Measurements from ENCODE around the gene S100A2.
A peak's percentile ranks its signal among the peaks of the same experiment; 100 is the strongest.
"Not testable (repeated sequence)": the region's sequence is repeated elsewhere in the genome, so short reads cannot be mapped to it uniquely, and the experiment has no call there.

The S100A2 gene

DNA sequence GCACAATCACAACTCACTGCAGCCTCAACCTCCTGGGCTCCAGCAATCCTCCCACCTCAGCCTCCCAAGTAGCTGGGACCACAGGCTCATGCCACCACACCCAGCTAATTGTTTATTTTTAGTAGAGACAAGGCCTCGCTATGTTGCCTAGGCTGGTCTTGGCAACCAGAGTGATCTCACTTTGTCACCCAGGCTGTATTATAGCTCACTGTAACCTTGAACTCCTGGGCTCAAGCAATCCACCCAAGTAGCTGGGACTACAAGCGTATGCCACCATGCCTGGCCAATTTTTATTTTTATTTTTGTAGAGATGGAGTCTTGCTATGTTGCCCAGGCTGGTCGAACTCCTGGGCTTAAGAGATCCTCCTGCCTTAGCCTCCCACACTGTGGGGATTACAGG lies 3.6 kb downstream of the S100A2 start:
- not testable (repeated sequence) for DNase-seq

DNA sequence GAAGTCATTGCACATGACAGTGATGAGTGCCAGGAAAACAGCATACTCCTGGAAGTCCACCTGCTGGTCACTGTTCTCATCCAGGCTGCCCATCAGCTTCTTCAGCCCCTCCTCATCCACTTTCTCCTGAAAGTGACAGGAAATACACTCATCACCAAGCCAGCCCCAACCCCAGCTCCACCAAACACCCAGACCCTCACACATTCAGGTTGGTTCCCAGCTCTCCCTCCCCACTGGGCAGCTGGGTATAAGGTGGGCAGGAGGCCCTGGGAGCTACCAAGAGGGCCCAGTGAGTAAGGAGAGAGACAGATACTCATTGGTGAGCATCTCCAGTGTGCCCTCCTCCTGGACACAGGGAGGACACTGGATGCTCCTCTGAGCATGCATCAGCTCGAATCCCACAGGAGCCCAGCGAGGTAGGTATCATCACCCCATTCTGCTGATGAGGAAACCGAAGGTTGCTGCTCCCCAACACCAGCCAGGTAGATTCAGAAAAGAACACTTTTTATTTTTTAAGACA lies 4.1 kb downstream of the S100A2 start:
- DNase-seq = no peak

DNA sequence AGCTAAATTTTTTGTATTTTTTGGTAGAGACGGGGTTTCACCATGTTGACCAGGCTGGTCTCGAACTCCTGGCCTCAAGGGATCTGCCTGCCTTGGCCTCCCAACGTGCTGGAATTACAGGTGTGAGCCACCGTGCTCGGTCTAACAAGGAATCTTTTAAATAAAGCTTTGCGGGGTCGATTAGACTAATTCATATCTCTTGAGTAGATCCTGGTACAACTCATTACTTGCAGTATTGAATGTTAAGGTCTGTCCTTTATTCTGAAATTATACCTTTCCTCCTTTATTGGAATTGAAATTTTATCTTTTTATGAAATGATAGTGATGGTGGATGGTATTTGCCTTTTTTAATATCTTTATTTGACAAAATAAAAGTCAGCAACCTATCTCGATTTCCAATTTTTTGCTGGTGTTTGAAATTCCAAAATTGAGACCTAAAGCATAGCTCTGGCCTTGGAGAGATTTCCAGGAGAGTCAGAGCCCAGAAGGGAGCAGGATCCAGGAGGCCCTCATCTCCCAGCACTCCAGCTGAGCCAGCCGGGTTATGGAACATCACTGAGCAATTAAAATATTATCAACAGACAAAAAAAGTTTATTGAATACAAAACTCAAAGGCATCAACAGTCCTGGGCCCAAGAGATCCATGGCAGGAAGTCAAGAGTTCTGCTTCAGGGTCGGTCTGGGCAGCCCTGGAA lies 4.7 kb downstream of the S100A2 start:
- DNase-seq = no peak

DNA sequence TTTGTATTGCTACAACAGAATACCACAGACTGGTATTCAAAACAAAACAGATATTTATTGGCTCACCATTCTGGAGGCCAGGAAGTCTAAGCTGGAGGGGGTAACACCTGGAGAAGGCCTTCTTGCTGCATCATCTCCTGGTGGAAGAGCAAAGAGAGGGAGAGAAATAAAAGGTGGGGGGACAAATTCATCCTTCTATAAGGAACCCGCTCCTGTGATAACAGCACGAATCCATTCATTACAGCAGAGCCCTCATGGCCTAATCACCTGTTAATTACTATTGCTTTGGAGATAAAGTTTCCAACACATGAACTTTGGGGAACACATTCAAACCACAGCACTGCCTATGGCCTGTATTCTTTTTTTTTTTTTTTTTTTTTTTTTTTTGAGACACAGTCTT lies 5.4 kb downstream of the S100A2 start:
- DNase-seq = no peak

DNA sequence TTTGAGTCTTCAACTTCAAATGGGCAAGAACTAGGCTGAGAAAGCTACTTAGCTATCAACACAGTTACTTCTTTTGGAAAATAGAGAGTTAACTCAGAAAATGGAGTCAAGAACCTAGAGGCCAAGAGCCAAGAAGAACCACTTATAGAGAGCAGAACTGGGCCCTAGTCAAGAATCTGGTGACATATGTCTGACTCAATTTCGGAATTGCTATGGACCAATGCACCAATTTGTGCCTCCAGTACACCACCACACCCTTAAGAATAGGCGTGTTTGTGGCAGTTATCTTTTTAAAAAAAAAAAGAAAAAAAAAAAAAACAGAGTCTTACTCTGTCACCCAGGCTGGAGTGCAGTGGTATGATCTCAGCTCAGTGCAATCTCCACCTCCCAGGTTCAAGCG lies 7.8 kb downstream of the S100A2 start:
- DNase-seq = no peak

DNA sequence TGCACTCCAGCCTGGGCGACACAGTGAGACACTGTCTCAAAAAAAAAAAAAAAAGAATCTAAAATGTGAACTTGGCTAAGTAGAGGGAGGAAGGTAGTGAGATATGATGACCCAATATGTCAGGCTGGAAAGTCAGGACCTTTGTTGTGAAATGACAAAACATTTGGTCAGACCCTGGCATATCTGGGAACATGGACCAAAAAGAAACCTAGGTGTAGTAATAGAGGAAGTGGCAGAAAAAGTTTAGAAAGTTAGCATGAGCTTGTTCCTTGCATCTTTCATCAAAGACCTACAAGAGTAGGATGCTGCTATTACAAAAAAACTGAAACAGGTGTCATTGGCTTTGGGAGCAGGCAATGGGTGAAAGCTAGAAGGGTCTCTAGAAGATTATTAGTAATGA lies 9.3 kb downstream of the S100A2 start:
- no peak for DNase-seq

DNA sequence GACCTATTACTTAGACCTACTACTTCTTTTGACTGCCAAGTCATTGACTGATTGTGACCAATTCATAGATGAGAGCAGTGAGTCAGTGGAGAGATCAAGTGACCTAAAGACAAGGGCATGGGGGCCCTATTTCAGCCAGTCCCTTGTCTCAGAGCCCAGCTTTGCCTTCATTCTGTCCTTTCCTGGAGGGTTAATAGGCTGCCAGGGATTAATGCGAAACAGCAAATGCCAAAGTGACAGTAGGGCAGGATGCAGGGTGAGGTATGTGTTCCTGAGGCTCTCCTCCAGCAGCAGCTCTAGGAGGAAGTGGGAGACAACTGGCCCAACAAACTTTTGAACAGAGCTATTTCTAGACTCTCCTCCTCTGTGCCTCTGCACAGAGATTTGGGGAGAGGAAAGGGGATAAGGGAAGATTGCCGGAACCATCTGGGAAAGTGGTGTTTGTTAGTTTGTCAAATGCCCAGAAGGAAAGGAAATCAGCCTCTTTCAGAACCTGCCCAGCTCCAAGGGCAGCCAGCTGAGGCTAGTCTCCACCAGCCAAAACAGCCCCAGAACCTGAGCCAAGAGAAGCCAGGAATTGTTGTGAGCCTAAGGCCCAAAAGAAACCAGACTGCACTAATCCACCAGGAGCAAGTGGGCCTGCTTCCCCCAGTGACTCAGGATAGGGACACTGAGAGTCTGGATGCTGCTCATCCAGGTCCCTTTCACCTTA lies 11.7 kb downstream of the S100A2 start:
- DNase-seq = no peak

DNA sequence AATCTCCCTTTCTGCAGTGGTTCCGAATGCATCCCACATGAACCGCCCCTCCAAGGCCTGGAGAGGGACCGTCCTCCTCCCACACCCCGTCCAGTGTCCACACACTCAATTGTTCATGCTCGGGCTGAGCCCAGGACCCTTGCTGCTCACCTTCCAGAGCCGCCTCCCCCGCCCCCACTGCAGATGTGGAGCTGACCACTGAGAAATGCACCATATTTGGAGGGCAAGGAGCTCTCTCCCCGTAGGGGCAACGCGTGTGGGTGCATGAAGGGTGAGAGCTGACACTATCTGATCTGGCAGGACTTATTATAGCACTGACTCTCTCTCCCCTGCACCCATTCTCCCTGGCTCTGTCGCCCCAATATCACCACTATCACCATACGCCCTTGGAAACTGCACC lies 12.5 kb downstream of the S100A2 start:
- no peak for DNase-seq

DNA sequence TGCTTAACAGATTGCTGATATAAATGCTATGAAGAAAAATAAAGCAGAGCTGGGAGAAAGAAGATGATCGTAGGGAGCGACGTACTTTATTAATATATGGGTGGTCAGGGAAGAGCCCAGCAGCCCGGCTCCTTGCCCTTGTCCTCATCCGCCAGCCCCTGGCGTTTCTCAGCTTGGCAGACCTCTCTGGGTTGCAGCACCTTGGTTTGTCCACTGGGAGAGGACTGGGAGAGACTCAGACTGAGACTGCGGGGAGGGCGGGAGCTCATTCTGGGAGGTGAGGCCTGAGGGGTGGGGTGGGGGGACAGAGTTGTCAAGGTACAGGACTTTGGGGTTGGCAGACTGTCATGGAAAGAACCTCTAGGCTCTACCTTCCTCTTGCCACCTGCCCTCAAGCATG lies 13.3 kb downstream of the S100A2 start:
- no peak for DNase-seq

DNA sequence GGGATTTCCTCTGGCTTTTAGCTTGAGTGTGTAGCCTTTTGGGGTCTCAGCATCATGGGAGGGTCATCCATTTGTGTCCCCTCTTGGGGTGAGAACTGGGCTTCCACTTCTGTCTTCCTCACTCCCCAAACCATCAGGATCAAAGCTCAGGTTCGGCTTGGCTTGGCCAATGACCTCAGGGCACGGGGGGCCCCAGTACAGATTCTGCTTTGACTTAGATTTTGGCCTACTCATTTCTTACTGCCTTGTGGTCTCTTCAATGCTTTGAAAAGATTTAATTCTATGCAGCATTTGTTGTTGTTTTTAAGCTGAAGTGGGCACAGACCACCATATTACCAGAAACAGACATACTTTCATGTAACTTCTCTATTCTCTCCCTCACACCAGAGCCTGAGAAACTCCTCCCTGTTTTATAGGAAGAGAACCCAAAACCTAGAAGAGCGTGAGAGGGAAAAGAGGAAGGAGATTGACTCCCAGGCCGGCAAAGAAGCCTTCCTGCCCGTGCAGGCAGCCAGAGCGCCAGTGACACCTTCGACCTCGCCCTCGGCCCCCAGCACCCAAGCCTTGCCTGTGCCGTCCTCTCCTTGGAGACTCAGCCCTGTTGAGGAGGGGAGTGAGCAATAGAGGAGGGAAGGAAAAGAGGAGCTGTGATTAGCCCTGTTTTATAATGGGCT lies 14.7 kb downstream of the S100A2 start:
- DNase-seq = no peak

DNA sequence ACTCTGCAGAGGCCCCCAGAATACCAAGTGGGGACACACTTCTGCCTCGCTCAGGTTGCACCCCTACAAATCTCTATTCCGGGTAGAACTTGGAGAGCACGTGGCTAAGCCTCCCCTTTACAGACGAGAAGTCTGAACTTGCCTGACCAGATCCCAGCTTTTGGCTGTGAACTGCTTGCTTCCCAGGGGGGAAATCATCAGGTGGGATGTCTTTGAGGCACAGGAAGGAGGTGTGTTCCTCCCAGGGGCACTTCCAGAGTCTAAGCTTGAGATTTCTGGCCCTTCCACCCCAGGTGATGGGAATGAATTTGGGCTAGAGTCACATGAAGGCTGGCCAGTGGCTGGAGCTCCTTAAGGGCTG lies 15.3 kb downstream of the S100A2 start:
- DNase-seq = no peak

DNA sequence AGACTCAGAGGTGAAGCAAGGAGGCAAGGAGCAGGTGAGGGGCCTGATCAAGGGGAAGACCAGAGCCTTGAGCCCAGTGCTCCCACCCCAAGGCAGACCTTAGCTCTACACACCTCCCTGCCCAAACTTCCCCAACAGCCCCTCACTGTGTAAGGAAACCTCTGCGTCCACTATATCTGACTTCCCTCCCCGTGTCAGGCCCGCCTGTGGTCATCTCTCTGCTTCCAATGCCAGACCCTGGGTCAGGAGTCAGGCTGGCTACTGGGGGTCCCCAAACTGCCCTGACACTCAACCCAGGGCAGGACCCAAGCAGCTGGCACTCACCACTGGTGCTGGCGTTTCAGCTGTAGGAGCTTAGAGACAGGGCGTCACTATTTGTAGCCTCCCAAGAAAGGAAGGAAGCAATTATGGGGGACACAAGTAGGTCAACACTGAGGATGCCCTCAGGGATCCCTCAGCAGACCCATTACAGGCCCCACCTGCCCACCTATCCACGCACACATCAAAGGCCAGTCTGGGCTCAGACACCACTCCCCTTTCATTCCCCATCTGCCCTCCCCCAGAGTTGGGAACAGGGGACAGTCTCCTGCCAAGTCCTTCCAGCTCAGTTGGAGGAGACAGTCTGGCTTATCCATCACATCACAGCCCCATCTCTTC lies 15.8 kb downstream of the S100A2 start:
- no peak for DNase-seq

DNA sequence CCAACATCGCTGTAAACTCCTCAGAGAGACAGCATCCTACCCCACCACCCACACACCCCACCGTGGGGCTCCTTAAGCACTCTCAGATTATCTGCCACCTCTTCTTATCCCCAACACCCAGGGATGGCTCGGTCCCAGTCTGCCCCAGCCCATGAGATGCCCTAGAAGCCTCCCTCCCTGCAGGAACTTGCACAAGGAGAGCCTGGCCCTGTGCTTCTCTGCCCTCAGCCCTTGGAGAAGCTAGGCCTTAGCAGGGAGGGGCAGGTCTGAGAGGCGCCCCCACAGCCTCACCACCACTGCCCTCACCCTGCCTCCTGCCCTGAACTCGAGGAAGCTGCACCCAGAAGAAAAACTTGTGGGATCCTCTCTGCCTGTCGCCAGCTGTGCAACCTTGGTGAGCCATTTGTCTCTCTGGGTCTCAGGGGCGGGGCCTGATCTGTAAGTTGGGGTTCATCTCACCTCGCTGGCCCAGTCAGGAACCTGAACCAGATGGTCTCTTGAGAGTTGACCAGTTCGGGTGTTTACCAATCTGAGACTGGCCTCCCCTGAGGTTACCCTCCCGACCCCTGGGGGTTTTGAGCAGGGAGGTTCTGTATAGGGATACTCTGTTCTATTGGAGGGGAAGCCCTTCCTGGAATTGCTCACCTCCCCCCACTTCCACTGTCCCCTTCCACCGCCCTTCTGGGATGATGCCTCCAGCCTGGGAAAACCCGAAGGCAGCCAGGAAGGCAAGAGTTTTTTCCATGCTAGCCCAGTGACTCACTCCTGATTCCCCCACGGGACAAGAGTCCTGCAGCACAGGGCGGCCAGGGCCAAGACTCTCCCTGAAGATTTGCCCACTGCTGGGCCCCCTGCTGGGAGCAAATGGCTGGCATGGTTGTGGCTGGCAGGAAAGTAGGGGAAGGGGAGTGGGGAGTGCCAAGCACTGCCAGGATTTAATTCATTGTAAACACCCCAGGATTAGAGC lies 16.6 kb downstream of the S100A2 start, which contains the start of gene S100A3:
Gene S100A3, minus strand, starts transcription at position 537 of the 967 bp plus-strand sequence. CDS start 773 bp downstream, outside the sequence.
- no peak for DNase-seq

DNA sequence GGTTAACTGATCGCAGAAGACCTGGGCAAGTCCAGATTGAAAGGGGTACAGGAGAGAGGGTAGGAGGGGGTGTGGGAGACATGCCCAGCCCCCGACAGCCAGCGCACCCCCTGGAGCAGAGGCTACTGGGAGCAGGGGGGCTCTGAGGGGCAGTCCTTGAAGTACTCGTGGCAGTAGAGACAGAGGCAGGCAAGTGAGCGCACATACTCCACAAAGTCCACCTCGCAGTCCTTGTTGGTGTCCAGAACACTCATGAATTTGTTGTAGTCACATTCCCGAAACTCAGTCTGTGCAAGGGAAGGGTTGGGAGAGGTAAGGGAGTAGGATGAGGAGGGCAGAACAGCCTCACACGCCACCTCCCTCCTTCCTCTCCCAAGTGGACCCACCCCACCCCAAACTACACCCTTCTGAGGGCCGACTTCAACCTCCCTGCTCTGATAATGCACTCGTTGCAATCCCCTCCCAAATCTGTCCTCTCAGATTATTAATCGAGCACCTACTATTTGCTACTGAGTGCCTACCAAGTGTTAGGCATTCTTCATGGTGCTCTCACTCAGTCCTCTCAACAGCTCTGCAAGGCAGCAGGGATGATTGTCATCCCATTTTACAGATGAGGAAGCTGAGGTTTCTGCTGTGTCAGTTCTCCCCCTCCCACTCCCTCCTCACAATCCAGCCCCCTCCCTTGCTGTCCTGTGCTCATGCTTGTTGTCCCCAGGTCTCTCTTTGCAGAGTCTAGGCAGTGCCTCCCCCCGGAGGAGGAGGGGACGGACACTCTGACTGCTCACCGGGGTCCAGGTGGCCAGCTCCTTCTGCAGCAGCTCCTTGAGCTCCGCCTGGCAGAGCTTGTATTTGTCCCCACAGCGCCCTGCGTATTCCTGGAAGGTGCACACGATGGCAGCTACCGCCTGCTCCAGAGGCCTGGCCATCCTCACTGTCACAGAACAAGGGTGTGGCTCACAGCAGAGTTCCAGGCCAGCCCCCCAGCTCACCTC lies 17.8 kb downstream of the S100A2 start:
- DNase-seq = no peak

DNA sequence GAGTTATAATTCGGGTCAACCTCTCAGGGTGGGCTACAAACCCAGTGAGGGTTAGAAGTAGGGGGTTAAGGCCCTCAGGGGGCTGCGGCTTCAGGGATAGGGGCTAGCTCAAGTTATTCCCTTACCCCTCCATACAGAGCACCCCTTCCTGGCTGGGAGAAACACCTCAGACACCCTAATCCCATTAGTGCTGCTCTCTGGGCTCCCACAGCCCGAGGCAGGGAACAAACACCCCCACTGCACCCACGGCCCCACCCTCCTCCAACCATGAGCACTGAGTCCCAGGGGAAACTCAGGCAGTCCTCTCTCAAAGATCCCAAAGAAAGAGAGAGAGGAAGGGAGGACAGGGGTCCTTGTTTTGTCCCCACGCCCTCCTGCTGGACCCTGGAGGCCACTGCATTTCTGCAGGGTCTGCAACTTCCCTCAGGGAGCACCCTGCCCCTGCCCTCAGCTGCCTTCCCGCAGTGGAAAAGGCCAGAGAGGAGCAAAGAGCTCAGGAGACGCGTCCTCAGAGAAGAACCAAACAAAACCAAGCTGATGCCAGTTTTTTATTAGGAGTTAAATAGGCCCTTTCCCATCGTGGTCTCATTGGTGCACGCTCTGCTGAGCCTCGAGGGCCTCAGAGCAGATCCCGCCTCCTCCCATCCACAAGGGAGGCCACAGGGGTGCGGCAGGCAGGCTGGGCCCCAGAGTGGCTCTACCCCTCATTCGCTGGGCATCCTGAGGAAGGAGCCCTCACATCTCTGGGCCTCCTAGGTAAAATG lies 18.7 kb downstream of the S100A2 start:
- DNase-seq = no peak

DNA sequence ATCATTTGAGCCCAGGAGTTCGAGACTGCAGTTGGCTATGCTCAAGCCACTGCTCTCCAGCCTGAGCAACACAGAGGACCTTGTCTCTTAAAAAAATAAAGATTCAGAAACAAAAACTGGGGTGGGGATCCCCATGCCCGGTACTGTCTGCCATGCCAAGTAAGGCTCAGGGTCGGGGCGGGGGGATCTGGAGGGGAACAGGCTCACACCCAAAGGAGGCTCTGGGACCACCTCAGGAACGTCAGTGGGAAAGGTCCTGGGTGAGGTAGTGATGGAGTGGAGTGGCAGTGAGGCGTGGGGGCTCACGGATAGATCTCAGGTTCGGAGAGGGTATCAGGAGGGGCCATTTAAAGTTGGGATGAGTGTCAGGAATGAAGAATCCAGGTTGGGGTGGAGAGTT lies 19.3 kb downstream of the S100A2 start:
- no peak for DNase-seq

DNA sequence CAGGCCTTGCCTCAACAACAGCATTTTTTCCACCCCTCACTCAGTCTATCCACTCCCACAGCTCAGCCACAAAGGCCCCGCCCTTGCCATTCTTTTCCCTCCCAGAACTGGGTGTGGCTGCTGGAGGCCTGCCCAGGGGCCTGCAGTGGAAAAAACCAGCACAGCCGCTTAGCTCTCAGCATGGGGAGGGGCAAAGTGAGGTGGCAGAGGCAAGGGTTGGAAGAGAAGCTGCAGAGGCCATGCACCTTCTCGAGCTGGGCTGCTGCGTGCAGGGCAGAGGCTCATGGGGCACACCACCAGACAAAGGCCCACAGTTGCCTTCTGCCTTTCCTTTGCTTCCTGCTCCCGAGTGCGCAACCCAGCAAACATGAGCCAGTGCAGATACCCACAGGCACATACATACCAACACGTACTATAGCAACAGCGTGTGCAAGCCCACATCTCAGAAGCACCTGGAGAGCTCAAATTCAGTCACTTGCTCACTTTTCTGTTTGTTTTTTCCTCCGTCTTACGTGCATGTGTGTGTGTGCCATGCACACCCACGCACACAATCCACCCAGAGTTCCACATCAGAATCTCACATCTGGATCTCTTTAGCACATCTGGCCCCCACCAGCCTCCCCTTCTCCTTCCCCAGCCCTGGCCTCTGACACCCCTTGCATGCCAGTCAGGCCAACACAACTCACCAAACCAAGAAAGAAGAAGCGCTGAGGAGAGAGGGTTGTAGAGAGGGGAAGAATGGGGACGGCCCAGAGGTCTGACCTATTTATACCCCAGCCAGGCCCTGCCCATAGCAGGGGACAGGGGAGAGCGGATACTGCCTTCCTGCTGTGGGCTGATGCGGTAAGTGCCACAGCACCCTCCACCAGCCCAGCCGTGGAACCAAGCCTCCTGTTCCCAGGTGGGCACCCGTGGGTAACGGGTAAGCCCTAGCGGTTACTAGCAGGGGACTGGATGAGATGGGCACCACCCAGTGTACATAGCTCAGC lies 20.3 kb downstream of the S100A2 start, which contains the start of gene S100A4:
Gene S100A4, minus strand, starts transcription at position 740 of the 989 bp plus-strand sequence. CDS start 1,012 bp downstream, outside the sequence.
- peak; percentile 26 for DNase-seq

DNA sequence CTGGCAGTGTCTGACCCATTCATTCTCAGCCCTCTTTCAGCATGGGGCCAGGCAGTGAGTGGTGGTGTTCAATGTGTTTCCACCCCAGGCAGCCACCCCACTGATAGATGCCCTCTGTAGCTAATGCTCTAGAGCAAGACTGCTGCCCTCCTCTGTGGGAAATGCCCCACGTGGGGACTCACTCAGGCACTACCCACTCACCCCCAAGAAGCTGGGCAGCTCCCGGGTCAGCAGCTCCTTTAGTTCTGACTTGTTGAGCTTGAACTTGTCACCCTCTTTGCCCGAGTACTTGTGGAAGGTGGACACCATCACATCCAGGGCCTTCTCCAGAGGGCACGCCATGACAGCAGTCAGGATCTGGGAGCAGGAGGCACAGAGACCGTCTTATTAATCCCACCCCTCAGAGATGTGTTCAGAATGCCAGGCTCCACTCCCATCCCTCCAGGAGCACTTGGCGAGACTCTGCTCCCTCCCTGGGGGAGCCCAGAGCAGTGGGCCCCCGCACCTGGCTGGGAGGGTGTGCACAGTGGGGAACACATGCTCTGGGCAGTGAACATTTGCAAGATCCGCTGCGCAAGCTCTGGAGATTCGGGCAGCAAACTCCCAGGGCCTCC lies 21.1 kb downstream of the S100A2 start:
- DNase-seq = no peak

Data from NCI-H2227 treated with DMSO at 0.1 percent for 48 hours (cell line).